Stimulated activated CD4-positive, alpha-beta T cell treated with anti-CD3 and anti-CD28 coated beads, Interleukin-15, amount 100 ng/mL, for 24 hours (primary cell): ENCODE measurements around the gene GRIK2.

Experiments used
- DNase-seq: peaks from one replicate; pipeline ENCODE4 v3.0.0-alpha.2; 2020

GRIK2 gene

DNA sequence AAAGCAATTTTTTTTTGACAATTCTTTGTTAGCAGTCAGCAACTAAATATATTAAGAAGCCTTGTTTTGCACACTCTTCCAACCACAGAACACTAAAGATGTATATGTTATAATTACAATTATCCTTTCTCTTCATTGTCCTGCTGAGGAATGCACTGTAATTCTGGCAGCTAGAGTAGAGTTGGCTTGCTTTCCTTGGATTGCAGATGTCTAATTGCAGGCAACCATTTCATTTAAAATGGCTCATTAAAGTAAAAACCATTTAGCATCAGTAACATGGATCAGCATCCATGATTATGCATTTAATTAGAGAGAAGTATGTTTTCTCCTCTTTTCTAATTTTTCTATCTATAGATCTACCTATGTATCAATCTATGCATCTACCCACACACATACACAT, 335.4 kb downstream of the GRIK2 start:
- no peak for DNase-seq

DNA sequence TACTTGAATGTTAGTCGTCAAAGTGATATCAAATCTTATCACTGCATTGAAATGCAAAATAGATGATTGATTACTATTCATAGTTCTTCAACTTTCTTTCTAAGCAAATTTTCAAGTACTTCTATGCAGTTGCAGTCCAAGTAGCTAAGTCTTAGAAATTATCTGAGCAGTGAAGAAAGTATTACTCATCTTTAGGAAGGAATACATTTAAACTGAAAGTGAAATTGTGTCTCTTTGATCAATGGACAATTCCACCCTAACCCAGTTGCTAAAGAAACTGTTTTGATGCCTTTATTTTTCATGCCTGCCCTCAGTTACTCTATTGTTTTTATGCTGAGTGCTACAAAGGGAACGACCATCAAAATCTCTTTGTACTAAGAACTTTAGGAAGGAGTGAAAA, 337.4 kb downstream of the GRIK2 start:
- no peak for DNase-seq

DNA sequence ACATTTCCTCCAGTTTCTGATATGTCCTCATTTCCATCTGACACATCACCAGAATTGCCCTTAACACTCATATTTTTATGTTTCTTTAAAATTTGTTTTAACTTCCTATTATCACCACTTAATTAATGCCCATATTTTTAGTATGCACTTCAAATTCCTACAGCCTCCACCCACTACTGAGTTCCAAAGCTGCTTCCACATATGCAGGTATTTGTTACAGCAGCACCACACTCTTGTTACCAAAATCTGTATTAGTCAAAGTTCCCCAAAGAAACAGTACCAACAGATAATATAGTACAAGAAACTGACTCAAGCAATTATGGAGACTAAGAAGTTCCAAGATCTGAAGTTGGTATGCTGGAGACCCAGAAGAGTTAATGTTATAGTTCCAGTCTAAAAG, 340.4 kb downstream of the GRIK2 start:
- DNase-seq: no peak

DNA sequence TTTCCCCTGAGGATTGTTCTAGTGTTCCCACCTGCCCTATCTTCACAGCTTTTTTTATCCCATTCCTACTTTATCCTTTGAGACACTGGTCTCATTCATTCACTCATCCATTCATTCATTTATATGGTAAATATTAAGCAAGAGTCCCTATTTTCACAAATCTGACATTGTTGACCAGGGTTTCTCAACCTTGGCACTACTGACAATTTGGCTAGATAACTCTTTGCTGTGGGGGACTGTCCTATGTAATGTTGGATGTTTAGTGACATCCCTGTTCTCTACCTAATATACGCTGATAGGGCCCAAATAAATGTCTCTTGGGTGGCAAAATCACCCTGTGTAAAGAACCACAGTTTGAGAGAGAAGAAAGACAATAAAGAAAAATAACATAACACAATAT, 345.0 kb downstream of the GRIK2 start:
- no peak for DNase-seq

DNA sequence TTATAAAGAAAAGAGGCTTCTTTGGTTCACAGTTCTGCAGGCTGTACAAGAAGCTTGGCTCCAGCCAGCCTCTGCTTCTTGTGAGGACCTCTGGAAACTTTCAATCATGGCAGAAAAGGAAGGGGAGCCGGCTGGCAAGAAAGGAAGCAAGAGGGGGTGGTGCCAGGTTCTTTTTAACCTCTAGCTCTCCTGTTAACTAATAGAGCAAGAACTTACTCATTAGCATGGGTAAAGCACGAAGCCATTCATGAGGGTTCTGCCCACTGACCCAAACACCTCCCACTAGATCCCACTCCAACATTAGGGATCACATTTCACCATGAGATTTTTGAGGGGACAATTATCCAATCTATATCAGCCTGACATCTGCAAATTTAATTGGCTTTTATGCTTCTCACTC, 347.1 kb downstream of the GRIK2 start:
- DNase-seq: no peak

DNA sequence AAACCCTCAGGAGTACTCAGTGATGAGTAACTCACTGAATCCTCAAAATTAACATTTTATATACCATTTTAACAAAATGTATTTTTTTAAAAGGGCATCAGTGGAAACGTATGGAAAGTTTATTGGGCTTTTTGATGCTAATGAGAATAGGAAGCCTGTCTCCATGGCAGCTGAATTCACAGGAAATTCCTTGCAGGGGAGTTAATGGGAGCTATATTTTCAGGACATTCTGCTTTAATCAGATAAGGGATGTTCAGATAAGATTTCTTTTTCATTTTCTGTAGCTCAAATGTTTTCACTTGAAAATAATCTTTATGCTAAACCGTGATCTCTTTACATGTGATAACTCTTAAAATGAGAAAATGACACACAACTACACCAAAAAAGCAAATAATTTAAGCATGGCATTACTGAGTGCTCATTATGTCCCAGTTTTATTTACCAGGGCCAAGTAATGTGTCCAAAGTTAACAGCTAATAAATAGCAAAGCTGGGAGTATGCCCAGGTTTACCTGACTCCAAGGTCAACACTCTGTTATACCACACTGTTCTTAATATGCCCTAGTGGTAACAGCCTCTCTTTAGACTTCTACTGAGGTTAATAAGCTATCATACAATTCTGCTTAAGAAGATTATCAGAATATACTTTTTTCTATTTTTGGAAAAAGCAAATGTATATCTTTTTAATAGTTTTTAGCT, 348.1 kb downstream of the GRIK2 start:
- no peak for DNase-seq

DNA sequence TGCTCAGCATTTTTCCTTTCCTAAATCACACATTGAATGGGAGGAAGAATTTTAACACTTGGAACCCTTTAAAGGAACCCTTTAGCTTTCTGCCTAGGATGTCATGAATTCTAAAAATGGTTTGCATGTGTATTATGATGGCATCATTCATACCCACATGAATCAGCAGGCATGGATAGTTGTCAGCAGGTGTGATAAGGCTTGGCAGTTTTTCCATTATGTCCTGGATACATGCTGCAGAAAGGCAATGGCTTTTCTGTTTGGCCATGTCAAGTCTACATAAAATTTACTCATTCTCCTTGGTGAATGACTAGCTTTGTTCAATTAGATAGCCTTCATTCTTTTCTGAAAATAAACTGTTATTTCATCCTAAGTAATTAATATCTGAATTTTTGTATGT, 353.7 kb downstream of the GRIK2 start:
- DNase-seq: no peak

DNA sequence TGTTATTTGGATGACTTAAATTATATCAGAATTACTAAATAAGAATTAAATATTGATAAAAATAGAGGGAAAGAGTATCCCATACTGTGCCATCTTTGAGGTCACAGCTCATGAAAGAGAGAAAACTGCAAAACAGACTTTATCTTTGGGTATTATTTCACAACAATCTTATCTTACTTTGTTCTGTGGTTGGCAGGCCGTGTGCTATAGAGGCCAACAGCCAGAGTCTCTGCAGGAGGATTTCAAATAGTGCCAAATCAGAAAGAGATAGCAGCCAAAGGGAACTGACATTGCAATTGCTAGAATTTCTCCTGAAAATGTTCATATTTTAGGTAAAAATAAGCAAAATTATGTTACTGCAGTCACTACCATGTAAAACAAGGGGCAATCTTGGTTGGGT, 354.2 kb downstream of the GRIK2 start:
- no peak for DNase-seq

DNA sequence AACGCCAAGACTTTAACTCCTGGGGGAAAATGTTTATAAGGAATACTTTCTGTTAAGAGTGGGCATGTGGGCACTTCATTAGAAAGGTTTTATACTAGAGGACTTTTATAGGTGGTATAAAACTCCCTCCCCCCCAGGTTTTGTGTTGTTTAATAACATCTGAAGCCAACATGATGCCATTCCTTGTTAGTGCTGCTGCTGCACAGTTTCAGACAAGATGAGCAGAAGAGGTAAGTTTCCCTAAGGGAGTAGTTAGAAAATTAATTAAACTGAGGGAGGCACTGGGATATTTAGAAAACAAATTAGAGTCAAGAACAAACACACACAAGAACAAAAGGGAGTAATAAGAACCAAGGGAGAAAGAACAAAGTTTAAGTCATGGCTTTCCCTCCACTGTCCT, 362.4 kb downstream of the GRIK2 start:
- no peak for DNase-seq

DNA sequence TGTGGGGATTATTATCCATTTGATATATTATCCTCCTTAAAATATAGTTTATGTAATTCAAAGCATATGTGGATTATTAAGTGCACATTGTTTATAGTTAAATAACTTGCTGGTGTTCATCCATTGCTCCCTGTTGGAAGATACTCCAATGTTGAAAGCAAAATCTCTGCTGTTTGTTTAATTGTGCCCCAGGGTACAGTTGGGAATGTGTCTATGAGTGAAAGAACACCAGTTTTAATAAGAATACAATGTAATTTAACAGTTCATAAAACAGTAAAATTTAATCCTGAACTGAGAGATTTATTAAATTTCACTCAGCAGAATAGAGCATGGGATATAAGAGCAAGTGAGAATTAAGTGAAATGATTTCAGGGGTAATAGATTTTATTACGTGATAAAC, 364.9 kb downstream of the GRIK2 start:
- no peak for DNase-seq

DNA sequence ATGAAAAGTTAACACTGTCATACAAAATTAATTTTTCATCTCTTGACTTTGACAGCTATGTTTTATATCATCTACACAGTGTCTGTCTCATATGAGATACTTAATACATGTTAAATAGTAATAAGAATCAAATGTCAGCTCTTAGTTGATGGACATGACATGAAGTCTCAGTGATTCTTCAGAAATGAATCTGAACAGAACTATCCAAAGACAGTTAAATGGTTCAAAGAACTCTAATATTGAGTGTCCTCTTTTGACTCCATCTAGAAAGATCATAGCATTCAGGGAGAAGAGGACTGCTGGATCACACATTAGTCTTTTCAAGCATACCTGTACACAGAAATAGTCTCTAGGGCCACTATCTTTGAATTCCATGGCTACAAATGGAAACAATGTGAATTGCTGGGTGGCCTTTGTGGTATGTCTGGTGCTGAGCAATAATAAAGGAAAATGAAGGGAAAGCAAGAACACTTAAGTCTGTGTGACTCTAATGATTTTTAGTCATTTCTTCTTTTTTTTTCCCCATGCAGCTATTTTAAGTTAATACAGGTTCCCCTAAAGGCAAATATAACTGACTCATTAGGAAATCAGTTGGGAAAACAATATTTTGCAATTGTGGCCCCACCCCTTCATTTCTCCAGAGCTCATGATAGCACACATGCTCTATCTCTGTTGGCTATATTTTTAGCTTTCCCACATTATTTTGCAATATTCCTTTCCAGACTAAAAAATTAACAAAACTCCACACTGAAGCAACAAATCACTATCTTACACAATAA, 367.5 kb downstream of the GRIK2 start:
- no peak for DNase-seq

DNA sequence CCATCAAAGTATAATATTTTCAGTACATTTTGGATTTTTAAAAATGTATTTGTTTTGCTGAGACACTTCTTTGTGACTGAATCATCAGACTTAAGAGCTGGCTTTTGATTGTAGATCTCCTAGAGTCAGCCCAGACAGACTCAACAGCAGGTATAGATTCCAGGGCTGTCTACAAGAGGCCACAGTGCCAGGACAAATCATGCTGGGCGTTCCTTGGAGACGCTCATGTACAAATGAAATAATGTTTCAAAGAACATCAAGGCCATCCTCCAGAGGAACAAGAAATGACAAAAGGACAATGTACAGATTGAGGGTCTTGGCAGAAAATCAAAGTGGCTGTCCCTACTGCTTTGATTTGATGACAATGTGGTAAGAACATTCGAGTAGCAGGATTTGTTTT, 369.3 kb downstream of the GRIK2 start:
- DNase-seq: no peak

DNA sequence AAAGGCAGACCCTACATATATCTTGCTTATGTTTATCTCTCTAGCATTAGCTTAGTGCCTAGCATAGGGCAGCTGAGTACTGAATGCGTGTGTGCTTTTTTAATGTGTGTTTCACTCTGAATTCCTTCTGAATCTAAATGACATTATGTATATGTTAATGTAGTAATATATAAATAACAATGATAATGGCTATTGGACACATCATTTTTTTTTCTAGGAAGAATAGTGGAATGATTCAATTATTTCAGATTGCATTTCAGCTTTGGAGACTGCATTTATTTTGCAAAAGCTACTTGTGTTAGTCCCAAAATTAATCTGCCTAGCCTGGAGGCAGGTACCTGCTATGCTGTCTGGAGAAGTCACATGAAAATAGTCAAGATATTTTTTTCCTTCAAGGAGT, 371.8 kb downstream of the GRIK2 start:
- no peak for DNase-seq

DNA sequence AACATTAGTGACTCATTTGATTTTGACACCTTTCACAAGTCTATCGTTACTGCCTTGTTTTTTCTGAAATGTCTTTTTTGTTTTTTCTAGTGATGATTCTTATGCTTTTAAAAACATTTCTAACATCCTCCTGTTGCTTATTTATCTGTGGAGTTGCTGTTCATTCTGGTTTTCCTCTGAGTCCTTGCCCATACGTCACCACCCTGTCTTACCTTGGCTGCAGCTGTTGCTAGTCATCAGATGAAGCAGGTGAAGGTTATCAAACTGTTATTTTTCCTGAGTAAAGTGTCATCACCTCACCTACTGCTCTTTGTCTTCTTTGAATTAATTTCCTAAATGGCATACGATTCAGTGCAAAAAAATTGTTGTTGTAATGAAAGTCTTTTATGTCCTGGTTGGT, 376.6 kb downstream of the GRIK2 start:
- no peak for DNase-seq

DNA sequence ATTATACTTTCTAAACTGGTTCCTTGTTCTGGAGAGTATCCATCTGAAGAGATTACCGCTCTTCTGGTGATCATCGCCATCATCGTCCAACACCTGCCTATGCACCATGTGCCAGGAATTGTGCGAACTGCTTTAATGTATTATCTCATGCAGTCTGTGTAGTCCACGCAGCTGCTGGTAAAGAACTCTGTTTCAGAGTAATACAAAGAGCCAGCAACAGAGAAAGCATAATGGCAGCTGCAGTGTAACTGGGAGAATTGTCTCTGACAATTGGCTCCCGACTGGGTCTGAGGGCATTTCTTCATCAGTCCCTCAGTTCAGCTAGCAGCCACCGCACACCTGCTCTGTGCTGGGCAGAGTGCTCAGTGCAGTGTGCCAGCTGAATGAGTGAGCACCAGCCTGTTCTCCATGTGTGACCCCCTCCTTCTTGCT, 383.4 kb downstream of the GRIK2 start:
- DNase-seq: no peak

DNA sequence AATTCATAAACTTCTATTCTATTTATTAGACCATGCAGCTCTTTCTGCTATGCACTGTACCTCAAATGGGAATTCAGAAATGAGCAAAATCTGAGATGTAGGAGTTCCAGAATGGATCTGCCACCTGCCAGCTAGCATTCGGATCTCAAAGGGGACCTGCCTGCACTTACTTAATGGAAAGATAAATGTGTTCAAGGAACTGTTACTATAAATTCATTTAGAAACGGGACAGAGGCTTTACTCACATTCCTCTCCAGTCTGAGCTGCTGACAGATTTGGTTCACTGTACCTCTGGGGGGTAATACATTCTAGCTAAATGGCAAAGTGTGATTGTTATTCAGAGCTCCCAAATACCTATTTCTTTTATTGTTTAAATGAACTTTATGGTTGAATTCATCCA, 384.1 kb downstream of the GRIK2 start:
- no peak for DNase-seq

DNA sequence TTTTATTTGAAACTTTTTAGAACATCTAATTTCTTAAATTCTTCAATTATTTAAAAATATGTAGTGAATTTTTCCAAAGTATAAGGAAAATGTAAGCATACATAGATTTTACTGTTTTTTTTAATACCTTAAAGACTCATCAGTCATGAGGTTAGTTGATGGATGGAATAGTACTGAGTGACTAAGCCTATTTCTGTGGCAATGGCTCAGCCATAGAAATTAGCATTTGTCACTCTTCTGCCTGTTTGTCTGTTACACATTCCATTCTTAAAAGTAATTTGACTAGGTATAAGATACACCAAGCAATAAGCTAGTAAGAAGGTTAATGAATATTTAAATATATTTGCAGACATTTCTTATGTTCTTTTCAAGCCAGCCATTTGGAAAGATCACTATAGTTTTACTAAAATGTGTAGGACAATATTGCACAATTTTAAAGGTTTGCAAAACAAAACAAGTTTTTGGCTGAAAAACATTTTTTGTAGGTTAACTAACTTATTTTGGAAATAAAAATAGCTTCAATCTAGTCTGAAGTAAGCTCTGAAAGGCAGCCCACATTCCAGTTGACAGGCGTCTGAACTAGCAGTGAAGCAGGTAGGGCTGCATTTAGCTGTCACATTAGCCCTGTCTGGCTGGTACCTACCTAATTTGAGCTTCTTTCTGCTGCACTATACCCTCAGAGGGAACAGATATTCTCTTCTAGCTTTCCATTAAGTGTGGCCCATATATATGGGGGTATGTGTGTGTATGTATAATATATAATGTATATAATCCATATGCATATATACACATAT, 385.7 kb downstream of the GRIK2 start:
- no peak for DNase-seq

DNA sequence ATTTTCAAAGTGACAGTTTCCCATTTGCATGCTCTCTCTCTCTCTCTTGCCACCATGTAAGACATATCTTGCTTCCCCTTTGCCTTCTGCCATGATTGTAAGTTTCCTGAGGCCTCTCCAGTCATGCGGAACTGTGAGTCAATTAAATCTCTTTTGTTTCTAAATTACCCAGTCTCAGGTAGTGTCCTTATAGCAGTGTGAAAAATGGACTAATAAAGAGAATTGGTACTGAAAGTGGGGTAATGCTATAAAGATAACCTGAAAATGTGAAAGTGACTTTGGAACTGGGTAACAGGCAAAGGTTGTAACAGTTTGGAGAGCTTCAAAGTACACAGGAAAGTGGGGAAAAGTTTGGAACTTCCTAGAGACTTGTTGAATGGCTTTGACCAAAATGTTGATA, 389.8 kb downstream of the GRIK2 start:
- DNase-seq: no peak

DNA sequence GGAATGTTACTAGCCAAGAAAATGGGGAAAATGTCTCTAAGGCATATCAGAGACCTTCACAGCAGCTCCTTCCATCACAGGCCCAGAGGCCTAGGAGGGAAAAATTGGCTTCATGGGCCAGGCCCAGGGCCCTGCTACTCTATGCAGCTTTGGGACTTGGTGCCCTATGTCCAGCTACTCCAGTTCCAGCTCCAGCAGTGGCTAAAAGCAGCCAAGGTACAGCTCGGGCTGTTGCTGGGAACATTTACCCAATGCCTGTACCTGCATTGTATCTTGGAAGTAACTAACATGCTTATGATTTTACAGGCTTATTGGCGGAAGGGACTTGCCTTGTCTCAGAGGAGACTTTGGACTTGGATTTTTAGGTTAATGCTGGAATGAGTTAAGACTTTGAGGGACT, 390.6 kb downstream of the GRIK2 start:
- DNase-seq: no peak

DNA sequence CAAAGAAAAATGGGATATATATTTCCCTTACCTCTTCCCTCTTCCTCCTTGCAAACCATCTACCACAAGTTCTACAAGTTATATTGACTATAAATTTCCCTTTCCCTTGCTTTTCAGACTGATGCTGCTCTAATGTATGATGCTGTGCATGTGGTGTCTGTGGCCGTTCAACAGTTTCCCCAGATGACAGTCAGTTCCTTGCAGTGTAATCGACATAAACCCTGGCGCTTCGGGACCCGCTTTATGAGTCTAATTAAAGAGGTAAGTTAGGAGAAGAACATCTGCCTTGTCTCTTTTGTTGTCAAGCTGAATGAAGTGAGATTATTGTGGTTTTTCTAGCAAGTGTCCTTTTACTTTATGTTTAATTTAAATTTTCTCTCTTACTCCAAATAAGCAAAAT, 406.0 kb downstream of the GRIK2 start:
- no peak for DNase-seq

DNA sequence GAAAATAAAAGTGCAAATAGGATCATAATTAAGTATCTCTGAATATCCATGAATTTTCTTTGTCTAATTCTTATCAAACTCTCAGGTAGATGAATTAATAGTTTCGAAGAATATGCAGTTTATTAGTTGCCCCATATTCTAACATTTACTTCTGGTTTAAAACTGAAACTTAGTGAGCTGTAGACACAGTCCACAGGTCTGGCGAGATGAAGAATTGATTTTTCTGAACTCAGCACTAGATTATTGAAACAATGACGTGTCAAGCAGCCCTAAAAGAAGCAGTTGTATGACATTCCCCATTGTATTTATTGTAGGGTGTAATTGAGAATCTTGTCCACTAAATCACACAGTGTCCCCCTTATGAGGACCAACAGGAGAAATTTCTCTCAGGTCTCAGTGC, 407.1 kb downstream of the GRIK2 start:
- DNase-seq: no peak

DNA sequence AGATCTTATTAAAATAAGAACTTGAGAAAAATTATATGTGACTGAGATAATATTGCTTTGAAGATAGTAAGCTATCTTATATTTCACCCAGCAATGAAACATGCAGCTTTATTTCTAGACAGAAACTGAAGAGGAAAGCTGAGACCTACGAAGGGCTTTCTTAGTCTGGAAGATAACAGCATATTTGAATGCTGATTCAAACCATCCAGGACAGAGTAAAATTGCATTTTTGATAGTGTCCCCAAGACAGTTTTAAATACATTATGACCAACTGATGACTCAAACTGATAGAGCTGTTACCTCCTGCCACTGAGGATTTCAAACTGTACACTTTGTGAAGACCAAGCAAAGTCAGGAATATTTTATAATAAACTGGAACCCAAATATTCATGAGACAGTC, 409.6 kb downstream of the GRIK2 start:
- no peak for DNase-seq

DNA sequence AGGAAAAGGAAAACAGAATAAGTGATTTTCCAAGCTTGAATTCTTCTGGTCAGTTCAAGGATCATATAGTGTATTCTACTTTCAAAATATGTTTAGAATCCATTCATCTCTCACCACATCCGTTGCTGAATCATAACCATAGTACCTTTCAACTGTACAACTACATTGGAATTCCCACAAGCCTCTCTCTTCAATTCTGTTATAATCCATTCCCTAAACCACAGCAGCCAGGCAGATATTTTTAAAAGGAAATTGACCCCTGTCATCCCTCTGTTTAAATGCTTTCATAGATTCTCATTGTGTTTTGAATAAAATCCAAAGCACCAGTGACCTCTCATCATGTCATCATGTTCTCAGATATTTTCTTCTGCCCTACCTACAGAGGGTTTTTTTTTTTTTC, 412.7 kb downstream of the GRIK2 start:
- DNase-seq: no peak

DNA sequence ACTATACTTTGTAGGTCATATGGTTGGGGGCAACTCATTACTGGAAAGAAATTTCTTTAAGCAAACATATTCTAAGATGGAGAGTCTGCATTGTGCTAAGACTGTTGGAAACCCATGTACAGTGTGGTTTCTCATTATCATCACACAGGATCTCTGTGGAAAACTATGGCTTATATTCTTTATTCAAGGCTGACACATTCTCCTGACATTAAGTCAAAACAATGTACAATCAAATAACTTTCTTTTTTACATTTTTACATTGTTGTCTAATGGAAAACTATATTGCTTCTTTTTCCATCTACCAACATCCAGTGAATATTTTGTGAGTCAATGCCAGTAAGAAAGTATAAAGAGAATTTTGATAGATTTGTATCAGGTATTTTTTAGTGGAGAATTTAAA, 417.6 kb downstream of the GRIK2 start:
- no peak for DNase-seq
